ENCODE results near the gene RNF148.

GRCh38 chr7:122699017-122699416 is 3.7 kb downstream of the RNF148 start, which contains the start of gene RNF133:
- no peak for TF ChIP-seq CTCF (IDR thresholded peaks at IDR 0.05)
- TF ChIP-seq POLR2A (IDR thresholded peaks at IDR 0.05) = no peak
